ENCODE results near the gene GPR21. TPM values are rescaled to one million over a fixed set of nuclear protein-coding genes. Genes with fewer than 3 reads are reported as not detected.

Gene GPR21
- total RNA-seq, 6 experiments from 2014 or later: 0.44 to 0.68 (median 0.54) TPM; not detected in 2

- DNase-seq (no peak), ATAC-seq (peak in 2 of 4 donors; percentile 42 to 53)
- Histone ChIP-seq H3K27me3 (no peaks in the 10 kb centered on the region), H3K4me1 (peaks cover 0 to 11% (median 0%) of the 10 kb centered on the region in 4 donors), H3K9me3 (no peaks in the 10 kb centered on the region), H3K36me3 (no peaks in the 10 kb centered on the region), H3K27ac (peak overlapping the region in 2 of 3 donors; percentile 17 to 41), H3K4me3 (no peak overlapping the region)
- WGBS (ENCODE audit: insufficient coverage, low coverage, low lambda C conversion rate, missing lambda C conversion rate): 43% methylated on average over 5 of the region's 5 CpGs
- intact Hi-C loops (cut with DNase I): no loop called here
- TF ChIP-seq POLR2A (IDR thresholded peaks at IDR 0.05) (no peak), CTCF (IDR thresholded peaks at IDR 0.05) (no peak)
Observed at GRCh38 chr9:123002754-123003153, 30.7 kb upstream of the GPR21 start.

- TF ChIP-seq POLR2A (IDR thresholded peaks at IDR 0.05) (no peak), CTCF (IDR thresholded peaks at IDR 0.05) (no peak)
- H3K36me3 ChIP-seq: no peaks in the 10 kb centered on the region
Observed at GRCh38 chr9:123003466-123003865, 30.0 kb upstream of the GPR21 start.

GRCh38 chr9:123005964-123006363 lies 27.5 kb upstream of the GPR21 start:
- peaks cover 0 to 4% (median 0%) of the 10 kb centered on the region in 4 donors for H3K36me3 ChIP-seq

More at GRCh38 chr9:123003466-123003865, 30.0 kb upstream of the GPR21 start:
- H3K27ac ChIP-seq: peak overlapping the region in 1 of 3 donors; percentile 41
- no peaks in the 10 kb centered on the region for H3K9me3 ChIP-seq
- H3K4me3 ChIP-seq: no peak overlapping the region
- intact Hi-C loops (cut with DNase I): no loop called here
- DNase-seq (no peak), ATAC-seq (no peak)
- no peaks in the 10 kb centered on the region for H3K27me3 ChIP-seq
- H3K4me1 ChIP-seq: peaks cover 0 to 17% (median under 1%) of the 10 kb centered on the region in 4 donors
- 83% methylated on average over 2 of the region's 2 CpGs for WGBS (ENCODE audit: insufficient coverage, low coverage, low lambda C conversion rate, missing lambda C conversion rate)

GRCh38 chr9:123007269-123007668 lies 26.2 kb upstream of the GPR21 start:
- H3K27me3 ChIP-seq: no peaks in the 10 kb centered on the region
- no peak overlapping the region for H3K4me3 ChIP-seq
- no peak for TF ChIP-seq CTCF (IDR thresholded peaks at IDR 0.05)
- TF ChIP-seq POLR2A (IDR thresholded peaks at IDR 0.05): no peak
- ATAC-seq: no peak
- no peaks in the 10 kb centered on the region for H3K9me3 ChIP-seq
- intact Hi-C loops (cut with DNase I): no loop called here
- peaks cover 0 to 44% (median 8%) of the 10 kb centered on the region in 4 donors for H3K4me1 ChIP-seq
- 73% methylated on average over 5 of the region's 5 CpGs for WGBS (ENCODE audit: insufficient coverage, low coverage, low lambda C conversion rate, missing lambda C conversion rate)
- H3K27ac ChIP-seq: no peak overlapping the region
- DNase-seq: no peak
- H3K36me3 ChIP-seq: peaks cover 0 to 4% (median under 1%) of the 10 kb centered on the region in 4 donors

More at GRCh38 chr9:123005964-123006363, 27.5 kb upstream of the GPR21 start:
- Histone ChIP-seq H3K27ac (no peak overlapping the region), H3K4me3 (no peak overlapping the region), H3K27me3 (no peaks in the 10 kb centered on the region), H3K4me1 (peaks cover 0 to 34% (median 5%) of the 10 kb centered on the region in 4 donors), H3K9me3 (no peaks in the 10 kb centered on the region)
- TF ChIP-seq CTCF (IDR thresholded peaks at IDR 0.05) (no peak), POLR2A (IDR thresholded peaks at IDR 0.05) (no peak)
- intact Hi-C loops (cut with DNase I): no loop called here
- DNase-seq (no peak), ATAC-seq (no peak)
- 43% methylated on average over 1 of the region's 1 CpG for WGBS (ENCODE audit: insufficient coverage, low coverage, low lambda C conversion rate, missing lambda C conversion rate)

- Histone ChIP-seq H3K27me3 (no peaks in the 10 kb centered on the region), H3K4me1 (peaks cover 0 to 45% (median 11%) of the 10 kb centered on the region in 4 donors), H3K9me3 (no peaks in the 10 kb centered on the region), H3K27ac (peak overlapping the region in 1 of 3 donors; percentile 47), H3K4me3 (no peak overlapping the region), H3K36me3 (peaks cover 0 to 4% (median under 1%) of the 10 kb centered on the region in 4 donors)
- TF ChIP-seq POLR2A (IDR thresholded peaks at IDR 0.05) (no peak), CTCF (IDR thresholded peaks at IDR 0.05) (no peak)
- intact Hi-C loops (cut with DNase I): no loop called here
- DNase-seq: no peak
- peak; percentile 10 to 34 (median 26) for ATAC-seq
Observed at GRCh38 chr9:123008909-123009308, 24.6 kb upstream of the GPR21 start.
